DOHH2 (cell line): ENCODE measurements around the gene RBM6.

Experiments
- H3F3A ChIP-seq: fragments of 200-600 bp; sonication (generic), shearing (Covaris generic); 2 replicates; pipeline ENCODE4 v1.6.0; 2016; ENCODE audit warnings: antibody characterized with exemption, mild to moderate bottlenecking; ENCODE audit not compliant: control insufficient read depth, insufficient read depth
- H3K27ac ChIP-seq: fragments of 200-600 bp; sonication (generic); 2 replicates; pipeline ENCODE4 v1.5.1; 2014; ENCODE audit warnings: low read depth, mild to moderate bottlenecking, low read length, moderate library complexity
- H3K27me3 ChIP-seq: fragments of 200-600 bp; sonication (generic); 2 replicates; pipeline ENCODE4 v1.6.1; 2014; ENCODE audit warnings: mild to moderate bottlenecking, low read length, mixed read lengths; ENCODE audit not compliant: control insufficient read depth
- H3K36me3 ChIP-seq: fragments of 200-600 bp; sonication (generic); 2 replicates; pipeline ENCODE4 v1.6.1; 2014; ENCODE audit warnings: mild to moderate bottlenecking, low read length, moderate library complexity, mixed read lengths; ENCODE audit not compliant: control insufficient read depth
- H3K4me1 ChIP-seq: fragments of 200-600 bp; sonication (generic); 2 replicates; pipeline ENCODE4 v1.6.1; 2014; ENCODE audit warnings: mild to moderate bottlenecking, low read length, mixed read lengths; ENCODE audit not compliant: control insufficient read depth
- H3K4me2 ChIP-seq: fragments of 200-600 bp; sonication (generic); 2 replicates; pipeline ENCODE4 v1.6.0; 2014; ENCODE audit warnings: mild to moderate bottlenecking, low read length, moderate library complexity
- H3K4me3 ChIP-seq: fragments of 200-600 bp; sonication (generic); 2 replicates; pipeline ENCODE4 v1.5.1; 2014; ENCODE audit warnings: mild to moderate bottlenecking, low read length, mixed read lengths
- H3K79me2 ChIP-seq: fragments of 200-600 bp; sonication (generic); 2 replicates; pipeline ENCODE4 v1.6.1; 2014; ENCODE audit warnings: mild to moderate bottlenecking, low read length, mixed read lengths; ENCODE audit not compliant: control insufficient read depth
- H3K9me2 ChIP-seq: fragments of 200-600 bp; sonication (generic); replicated peaks from 2 replicates; pipeline ENCODE4 v1.6.1; 2014; ENCODE audit warnings: mild to moderate bottlenecking, low read length, mixed read lengths; ENCODE audit not compliant: control insufficient read depth
- H3K9me3 ChIP-seq: fragments of 200-600 bp; sonication (generic); 2 replicates; pipeline ENCODE4 v1.6.1; 2014; ENCODE audit warnings: antibody characterized with exemption, low read length, mixed read lengths; ENCODE audit not compliant: control insufficient read depth, insufficient read depth
- H4K20me1 ChIP-seq: fragments of 200-600 bp; sonication (generic); 2 replicates; pipeline ENCODE4 v1.6.0; 2014; ENCODE audit warnings: low read depth, mild to moderate bottlenecking, antibody characterized with exemption, low read length, moderate library complexity; ENCODE audit not compliant: control insufficient read depth, insufficient read depth
- EZH2phosphoT487 ChIP-seq: fragments of 200-600 bp; sonication (generic); IDR thresholded peaks from 2 replicates; pipeline ENCODE4 v1.6.1; 2017; ENCODE audit warnings: borderline replicate concordance, mild to moderate bottlenecking, antibody characterized with exemption, low read length, moderate library complexity, mixed read lengths
- TF ChIP-seq, protein P1 (sequence below): fragments of 200-600 bp; sonication (generic); IDR thresholded peaks from one replicate; pipeline ENCODE4 v1.5.1; 2014; ENCODE audit warnings: antibody characterized with exemption, mild to moderate bottlenecking, low read depth, low read length; ENCODE audit not compliant: poor library complexity, severe bottlenecking

Gene RBM6

GRCh38 chr3:49911124-49911420 is 28.9 kb upstream of the RBM6 start:
- TF ChIP-seq, protein P1, sequence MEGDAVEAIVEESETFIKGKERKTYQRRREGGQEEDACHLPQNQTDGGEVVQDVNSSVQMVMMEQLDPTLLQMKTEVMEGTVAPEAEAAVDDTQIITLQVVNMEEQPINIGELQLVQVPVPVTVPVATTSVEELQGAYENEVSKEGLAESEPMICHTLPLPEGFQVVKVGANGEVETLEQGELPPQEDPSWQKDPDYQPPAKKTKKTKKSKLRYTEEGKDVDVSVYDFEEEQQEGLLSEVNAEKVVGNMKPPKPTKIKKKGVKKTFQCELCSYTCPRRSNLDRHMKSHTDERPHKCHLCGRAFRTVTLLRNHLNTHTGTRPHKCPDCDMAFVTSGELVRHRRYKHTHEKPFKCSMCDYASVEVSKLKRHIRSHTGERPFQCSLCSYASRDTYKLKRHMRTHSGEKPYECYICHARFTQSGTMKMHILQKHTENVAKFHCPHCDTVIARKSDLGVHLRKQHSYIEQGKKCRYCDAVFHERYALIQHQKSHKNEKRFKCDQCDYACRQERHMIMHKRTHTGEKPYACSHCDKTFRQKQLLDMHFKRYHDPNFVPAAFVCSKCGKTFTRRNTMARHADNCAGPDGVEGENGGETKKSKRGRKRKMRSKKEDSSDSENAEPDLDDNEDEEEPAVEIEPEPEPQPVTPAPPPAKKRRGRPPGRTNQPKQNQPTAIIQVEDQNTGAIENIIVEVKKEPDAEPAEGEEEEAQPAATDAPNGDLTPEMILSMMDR: no peak
- no peak for TF ChIP-seq EZH2phosphoT487
- Histone ChIP-seq H4K20me1 (no peaks in the 10 kb centered on the region), H3K9me3 (no peaks in the 10 kb centered on the region), H3K27me3 (no peaks in the 10 kb centered on the region), H3K4me1 (peaks cover 9% of the 10 kb centered on the region), H3K27ac (no peak overlapping the region), H3K9me2 (no peaks in the 10 kb centered on the region), H3K4me2 (no peak overlapping the region), H3F3A (no peaks in the 10 kb centered on the region), H3K4me3 (no peak overlapping the region), H3K79me2 (peaks cover 6% of the 10 kb centered on the region; the same call in 1 of the 2 replicates), H3K36me3 (peaks cover 30% of the 10 kb centered on the region)

- Histone ChIP-seq H3K4me3 (no peak overlapping the region), H3K4me2 (no peak overlapping the region), H3K36me3 (peaks cover 30% of the 10 kb centered on the region), H3K79me2 (peaks cover 7% of the 10 kb centered on the region), H3K27ac (no peak overlapping the region), H3K9me3 (no peaks in the 10 kb centered on the region), H3K27me3 (no peaks in the 10 kb centered on the region), H3K4me1 (peaks cover 3% of the 10 kb centered on the region), H3F3A (no peaks in the 10 kb centered on the region), H3K9me2 (no peaks in the 10 kb centered on the region), H4K20me1 (no peaks in the 10 kb centered on the region)
- TF ChIP-seq EZH2phosphoT487: no peak
- TF ChIP-seq, protein P1: no peak
These were observed 28.3 kb upstream of the RBM6 start for GRCh38 chr3:49911611-49912010.

- no peaks in the 10 kb centered on the region for H3K4me1 ChIP-seq
- H3F3A ChIP-seq: no peaks in the 10 kb centered on the region
- H3K36me3 ChIP-seq: peaks cover 30% of the 10 kb centered on the region
- H4K20me1 ChIP-seq: no peaks in the 10 kb centered on the region
- TF ChIP-seq, protein P1: no peak
- no peak for TF ChIP-seq EZH2phosphoT487
- no peaks in the 10 kb centered on the region for H3K9me3 ChIP-seq
- H3K9me2 ChIP-seq: no peaks in the 10 kb centered on the region
- no peak overlapping the region for H3K4me2 ChIP-seq
- H3K27ac ChIP-seq: no peak overlapping the region
- H3K4me3 ChIP-seq: no peak overlapping the region
- no peaks in the 10 kb centered on the region for H3K27me3 ChIP-seq
- H3K79me2 ChIP-seq: peaks cover 11% of the 10 kb centered on the region
These were observed 27.1 kb upstream of the RBM6 start for GRCh38 chr3:49912881-49913281.

GRCh38 chr3:49914906-49915305 is 25.0 kb upstream of the RBM6 start:
- Histone ChIP-seq H4K20me1 (no peaks in the 10 kb centered on the region), H3K79me2 (peaks cover 13% of the 10 kb centered on the region), H3K9me2 (no peaks in the 10 kb centered on the region), H3K4me3 (no peak overlapping the region), H3K4me1 (no peaks in the 10 kb centered on the region), H3K9me3 (no peaks in the 10 kb centered on the region), H3K4me2 (no peak overlapping the region), H3F3A (0 out of 2 replicates have a peak, but pooled peaks cover 3% of the 10 kb centered on the region), H3K27me3 (no peaks in the 10 kb centered on the region), H3K36me3 (peaks cover 18% of the 10 kb centered on the region), H3K27ac (no peak overlapping the region)
- TF ChIP-seq EZH2phosphoT487: no peak
